Loucy (cell line): ENCODE data around the gene ZNF800.
A peak's percentile ranks its signal among the peaks of the same experiment; 100 is the strongest.

Source experiments
- H2AFZ ChIP-seq: fragments of 200-600 bp; sonication (generic); 2 replicates; pipeline ENCODE4 v1.6.0; 2016; ENCODE audit warnings: antibody characterized with exemption, mild to moderate bottlenecking, low read length, moderate library complexity
- H3F3A ChIP-seq: fragments of 200-600 bp; 2 replicates; pipeline ENCODE4 v1.6.0; 2016; ENCODE audit warnings: antibody characterized with exemption, low read depth, mild to moderate bottlenecking
- H3K27me3 ChIP-seq: fragments of 200-600 bp; sonication (generic); 2 replicates; pipeline ENCODE4 v1.6.1; 2014; ENCODE audit warnings: low read length, mild to moderate bottlenecking; ENCODE audit not compliant: insufficient read depth, poor library complexity, severe bottlenecking
- H3K36me3 ChIP-seq: fragments of 200-600 bp; sonication (generic); 2 replicates; pipeline ENCODE4 v1.6.1; 2016; ENCODE audit warnings: low read length; ENCODE audit not compliant: insufficient read depth
- H3K4me1 ChIP-seq: fragments of 200-600 bp; sonication (generic); 2 replicates; pipeline ENCODE4 v1.5.1; 2014; ENCODE audit warnings: low read length, mild to moderate bottlenecking; ENCODE audit not compliant: insufficient read depth, poor library complexity, severe bottlenecking
- H3K4me2 ChIP-seq: fragments of 200-600 bp; sonication (generic); 2 replicates; pipeline ENCODE4 v1.6.0; 2014; ENCODE audit warnings: antibody characterized with exemption, low read length, low read depth, mild to moderate bottlenecking; ENCODE audit not compliant: poor library complexity, severe bottlenecking
- H3K4me3 ChIP-seq: fragments of 200-600 bp; sonication (generic); 2 replicates; pipeline ENCODE4 v1.5.1; 2014; ENCODE audit warnings: low read length, mild to moderate bottlenecking, mixed read lengths; ENCODE audit not compliant: poor library complexity, severe bottlenecking
- H3K79me2 ChIP-seq: fragments of 200-600 bp; sonication (generic); 2 replicates; pipeline ENCODE4 v1.6.1; 2014; ENCODE audit warnings: low read length; ENCODE audit not compliant: insufficient read depth
- H3K9ac ChIP-seq: fragments of 200-600 bp; sonication (generic); 2 replicates; pipeline ENCODE4 v1.6.0; 2014; ENCODE audit warnings: mild to moderate bottlenecking, low read depth, low read length, moderate library complexity; ENCODE audit not compliant: poor library complexity, severe bottlenecking
- H3K9me2 ChIP-seq: fragments of 200-600 bp; sonication (generic); replicated peaks from 2 replicates; pipeline ENCODE4 v1.6.1; 2016; ENCODE audit warnings: low read depth, low read length, mixed read lengths
- H3K9me3 ChIP-seq: fragments of 200-600 bp; sonication (generic); 2 replicates; pipeline ENCODE4 v1.6.1; 2014; ENCODE audit warnings: mild to moderate bottlenecking, antibody characterized with exemption, low read length, low read depth; ENCODE audit not compliant: insufficient read depth
- H4K20me1 ChIP-seq: fragments of 200-600 bp; sonication (generic); 2 replicates; pipeline ENCODE4 v1.6.0; 2014; ENCODE audit warnings: antibody characterized with exemption, low read length, mild to moderate bottlenecking; ENCODE audit not compliant: insufficient read depth, poor library complexity, severe bottlenecking
- EZH2phosphoT487 ChIP-seq: fragments of 200-600 bp; IDR thresholded peaks from 2 replicates; pipeline ENCODE4 v1.6.1; 2018; ENCODE audit warnings: antibody characterized with exemption, mild to moderate bottlenecking, moderate library complexity, borderline replicate concordance
- TF ChIP-seq, protein P1 (sequence below): fragments of 200-600 bp; sonication (generic); conservative IDR thresholded peaks from 2 replicates; pipeline ENCODE4 v1.5.1; 2014; ENCODE audit warnings: mild to moderate bottlenecking, antibody characterized with exemption, low read length

The ZNF800 gene

DNA sequence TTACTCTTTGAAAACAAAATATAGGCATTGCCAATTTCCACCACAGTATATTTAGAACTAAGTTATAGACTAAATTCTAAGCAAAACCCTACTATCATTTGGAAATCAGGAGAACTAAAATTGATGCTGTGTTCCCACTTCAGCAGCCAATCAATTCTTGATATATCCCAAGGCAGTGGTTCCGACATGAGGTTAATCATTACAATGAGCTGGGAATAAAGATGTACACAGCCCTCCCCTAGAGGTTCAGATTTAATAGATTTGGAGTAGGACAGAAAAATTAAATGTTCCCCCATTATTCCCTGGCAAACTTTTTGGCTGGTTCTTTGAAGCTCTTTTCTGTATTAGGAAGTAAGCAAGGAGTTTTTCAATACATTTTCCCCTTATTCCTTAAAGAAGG is 15.1 kb downstream of the ZNF800 start:
- Histone ChIP-seq H3F3A (no peaks in the 10 kb centered on the region), H3K4me3 (no peak overlapping the region), H3K27me3 (no peaks in the 10 kb centered on the region), H3K79me2 (peaks cover 78% of the 10 kb centered on the region), H3K9me3 (no peaks in the 10 kb centered on the region), H2AFZ (no peak overlapping the region), H4K20me1 (peaks cover 89% of the 10 kb centered on the region), H3K9me2 (no peaks in the 10 kb centered on the region), H3K9ac (no peak overlapping the region), H3K4me2 (peak overlapping the region; percentile 15), H3K36me3 (peaks cover 62% of the 10 kb centered on the region), H3K4me1 (peaks cover 5% of the 10 kb centered on the region)
- no peak for TF ChIP-seq EZH2phosphoT487
- TF ChIP-seq, protein P1, sequence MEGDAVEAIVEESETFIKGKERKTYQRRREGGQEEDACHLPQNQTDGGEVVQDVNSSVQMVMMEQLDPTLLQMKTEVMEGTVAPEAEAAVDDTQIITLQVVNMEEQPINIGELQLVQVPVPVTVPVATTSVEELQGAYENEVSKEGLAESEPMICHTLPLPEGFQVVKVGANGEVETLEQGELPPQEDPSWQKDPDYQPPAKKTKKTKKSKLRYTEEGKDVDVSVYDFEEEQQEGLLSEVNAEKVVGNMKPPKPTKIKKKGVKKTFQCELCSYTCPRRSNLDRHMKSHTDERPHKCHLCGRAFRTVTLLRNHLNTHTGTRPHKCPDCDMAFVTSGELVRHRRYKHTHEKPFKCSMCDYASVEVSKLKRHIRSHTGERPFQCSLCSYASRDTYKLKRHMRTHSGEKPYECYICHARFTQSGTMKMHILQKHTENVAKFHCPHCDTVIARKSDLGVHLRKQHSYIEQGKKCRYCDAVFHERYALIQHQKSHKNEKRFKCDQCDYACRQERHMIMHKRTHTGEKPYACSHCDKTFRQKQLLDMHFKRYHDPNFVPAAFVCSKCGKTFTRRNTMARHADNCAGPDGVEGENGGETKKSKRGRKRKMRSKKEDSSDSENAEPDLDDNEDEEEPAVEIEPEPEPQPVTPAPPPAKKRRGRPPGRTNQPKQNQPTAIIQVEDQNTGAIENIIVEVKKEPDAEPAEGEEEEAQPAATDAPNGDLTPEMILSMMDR, result no peak

DNA sequence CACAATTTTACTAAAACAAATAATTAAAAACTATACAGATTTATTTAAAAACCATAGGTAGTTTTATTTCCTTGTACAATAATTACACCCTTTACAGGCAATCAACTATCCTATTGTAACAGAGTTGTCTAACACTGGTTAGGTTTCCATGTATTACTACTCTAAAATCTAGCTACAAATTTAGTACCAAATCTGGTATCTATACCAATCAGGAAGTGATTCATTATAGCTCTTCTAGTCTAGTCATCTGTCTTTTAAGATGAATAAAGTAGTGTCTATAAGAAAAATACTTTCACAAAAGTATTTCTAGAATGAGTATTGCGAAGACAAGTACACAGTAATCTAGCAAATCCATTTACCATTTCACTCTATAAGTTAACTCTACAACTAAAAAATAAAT is 16.9 kb downstream of the ZNF800 start:
- H3K9me3 ChIP-seq, result no peaks in the 10 kb centered on the region
- no peaks in the 10 kb centered on the region for H3F3A ChIP-seq
- peaks cover 82% of the 10 kb centered on the region for H4K20me1 ChIP-seq
- H3K9ac ChIP-seq, result no peak overlapping the region
- TF ChIP-seq, protein P1, result no peak
- TF ChIP-seq EZH2phosphoT487, result no peak
- peaks cover 3% of the 10 kb centered on the region for H3K4me1 ChIP-seq
- H3K4me3 ChIP-seq, result no peak overlapping the region
- H2AFZ ChIP-seq, result no peak overlapping the region
- H3K79me2 ChIP-seq, result peaks cover 75% of the 10 kb centered on the region
- H3K36me3 ChIP-seq, result peaks cover 75% of the 10 kb centered on the region
- H3K9me2 ChIP-seq, result no peaks in the 10 kb centered on the region
- H3K27me3 ChIP-seq, result no peaks in the 10 kb centered on the region
- H3K4me2 ChIP-seq, result no peak overlapping the region

DNA sequence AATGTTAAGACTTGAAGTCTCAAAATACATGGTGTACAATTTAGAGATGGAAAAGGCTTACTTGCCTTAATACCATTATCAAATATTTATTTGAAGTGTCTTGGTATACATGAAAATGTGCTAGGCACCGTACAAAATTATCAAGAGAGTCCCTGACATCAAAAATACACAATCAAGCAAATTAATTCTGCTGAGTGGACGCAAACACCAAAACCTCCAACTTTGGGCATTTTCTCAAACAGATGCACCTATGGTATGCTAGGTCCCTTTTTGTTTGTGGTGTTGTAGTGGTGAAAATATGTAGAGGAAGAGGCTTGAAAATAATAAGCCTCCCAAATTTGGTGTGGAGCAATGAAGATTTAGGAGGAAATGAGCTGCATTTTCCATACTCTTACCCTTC is 24.8 kb downstream of the ZNF800 start:
- Histone ChIP-seq H3K79me2 (peaks cover 46% of the 10 kb centered on the region; the same call in 1 of the 2 replicates), H2AFZ (no peak overlapping the region), H3K4me2 (no peak overlapping the region), H3K4me3 (no peak overlapping the region), H3K9me2 (no peaks in the 10 kb centered on the region), H3K9ac (no peak overlapping the region), H3K27me3 (no peaks in the 10 kb centered on the region), H4K20me1 (peaks cover 53% of the 10 kb centered on the region), H3K4me1 (peaks cover 14% of the 10 kb centered on the region), H3K9me3 (no peaks in the 10 kb centered on the region), H3K36me3 (peaks cover 39% of the 10 kb centered on the region), H3F3A (no peaks in the 10 kb centered on the region)
- TF ChIP-seq, protein P1, result no peak
- no peak for TF ChIP-seq EZH2phosphoT487
